ENCODE results near the gene TRPM6. TPM values are rescaled to one million over a fixed set of nuclear protein-coding genes. Genes with fewer than 3 reads are reported as not detected.

Gene TRPM6
- total RNA-seq, 2 experiments from 2014 or later: not detected

Other genes starting within 250 kb of the TRPM6 start
- 10 to 100 TPM; 18.9 to 21.6 TPM for gene C9orf40, start 65.0 kb upstream of the TRPM6 start, total RNA-seq
- gene CARNMT1, start 140.4 kb upstream of the TRPM6 start, total RNA-seq: 10 to 100 TPM; 40.5 to 42.3 TPM
- 1 to 10 TPM; 8.5 to 9.0 TPM for gene NMRK1, start 200.2 kb upstream of the TRPM6 start, total RNA-seq
- gene OSTF1, start 200.6 kb upstream of the TRPM6 start, total RNA-seq: 10 to 100 TPM; 38.2 to 38.4 TPM